GM10847 (cell line): ENCODE data around the gene GFRA4.

Experiments
- POLR2A ChIP-seq: IDR thresholded peaks from 2 replicates; pipeline ENCODE4 v1.6.1; 2011; ENCODE audit not compliant: insufficient read length; ENCODE audit errors: extremely low read depth

Gene GFRA4

DNA sequence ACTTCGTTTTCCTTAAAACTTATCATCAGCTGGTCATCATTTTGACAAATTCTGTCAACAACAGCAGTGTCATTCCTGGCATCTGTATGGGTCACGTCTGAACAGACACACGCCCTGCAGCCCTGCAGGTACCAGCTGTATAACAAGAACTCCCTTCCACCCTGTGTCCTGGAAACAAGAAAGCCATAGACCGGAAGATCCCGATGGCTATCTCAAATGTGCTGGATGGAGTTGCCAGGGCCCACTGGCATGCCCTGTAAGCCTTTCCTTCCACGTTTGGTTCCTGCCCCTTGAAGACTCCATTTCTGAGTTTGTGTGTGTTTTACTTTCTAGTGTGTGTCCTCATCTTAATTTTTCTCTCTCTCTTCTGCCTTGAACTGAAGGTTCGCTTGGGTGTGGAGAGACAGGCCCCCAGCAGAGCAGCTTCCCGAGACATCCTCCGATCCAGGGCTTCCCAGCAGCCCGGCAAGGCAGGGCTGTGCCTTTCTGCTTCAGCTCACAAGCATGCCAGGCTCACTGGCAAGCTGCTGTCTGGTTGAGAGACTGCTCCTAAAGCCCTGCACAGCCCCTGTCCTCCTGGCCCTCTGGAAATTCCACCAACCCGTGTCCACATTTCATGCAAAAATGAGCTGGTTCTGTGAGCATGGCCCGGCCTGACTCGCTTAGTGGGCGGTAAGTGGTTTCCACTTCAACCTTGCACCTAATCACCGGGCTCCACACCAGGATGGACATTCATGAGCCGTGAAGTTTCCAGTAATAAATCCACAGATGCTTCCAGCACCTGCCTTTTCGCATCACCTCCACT is 8.7 kb downstream of the GFRA4 start:
- no peak for TF ChIP-seq POLR2A

DNA sequence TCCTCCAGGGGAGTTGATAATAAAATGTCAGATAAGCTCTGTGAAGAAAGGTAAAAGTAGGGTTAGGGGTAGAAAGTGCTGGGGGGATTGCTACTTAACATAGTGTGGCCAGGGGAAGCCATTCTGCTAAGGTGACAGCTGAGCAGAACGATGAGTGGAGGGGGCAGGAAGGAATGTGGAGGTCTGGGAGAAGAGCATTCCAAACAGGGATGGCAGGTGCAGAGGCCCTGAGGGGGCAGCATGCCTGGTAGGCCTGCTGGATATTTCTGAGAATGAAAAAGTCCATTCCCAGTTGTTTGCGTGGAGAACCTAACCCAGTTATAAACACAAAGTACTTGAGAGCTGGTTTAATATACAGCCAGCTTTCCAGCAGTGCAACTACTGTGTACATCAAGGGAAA is 9.3 kb downstream of the GFRA4 start:
- no peak for TF ChIP-seq POLR2A

DNA sequence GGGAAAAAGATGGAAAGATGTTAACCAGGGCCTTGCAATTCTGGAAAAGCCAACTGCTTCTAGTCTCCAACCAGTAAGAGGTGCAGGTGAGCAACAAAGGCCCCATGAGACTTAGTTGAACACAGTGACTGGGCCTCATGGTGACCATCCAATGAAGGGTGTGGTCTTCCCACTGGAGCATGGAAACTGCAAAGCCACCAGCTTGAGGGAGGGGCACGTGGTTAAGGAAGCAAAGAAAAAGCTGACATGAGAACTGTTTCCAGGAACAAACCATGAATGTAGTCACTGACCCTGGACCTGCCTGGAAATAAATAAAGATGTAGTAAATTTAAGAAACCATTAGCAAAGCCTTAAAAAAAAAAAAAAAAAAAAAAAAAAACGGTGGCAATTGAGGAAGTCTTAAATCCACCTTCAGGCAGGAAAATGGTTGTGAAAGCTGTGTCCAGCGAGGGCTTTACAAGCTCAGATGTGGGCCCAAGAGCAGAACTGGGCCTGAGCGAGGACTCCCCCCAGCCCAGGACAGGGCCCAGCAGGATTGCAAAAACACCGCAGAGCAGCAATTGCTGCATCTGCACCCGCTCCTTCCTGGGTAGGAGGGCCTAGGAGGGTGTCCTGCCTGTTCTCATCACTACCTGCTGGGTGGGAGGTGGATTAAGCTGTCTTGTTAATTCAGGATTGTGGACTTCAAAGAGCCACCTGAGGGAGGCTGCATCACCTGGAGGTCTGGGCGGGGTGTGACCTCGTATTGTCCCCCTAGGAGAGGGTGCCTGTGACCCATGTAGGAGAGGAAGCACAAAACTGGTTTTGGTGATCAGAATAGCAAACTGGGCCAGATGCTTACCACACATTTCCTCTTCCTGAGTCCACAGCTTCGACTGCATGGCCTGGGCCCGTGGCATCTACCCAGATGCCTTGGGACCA is 10.3 kb downstream of the GFRA4 start:
- no peak for TF ChIP-seq POLR2A

DNA sequence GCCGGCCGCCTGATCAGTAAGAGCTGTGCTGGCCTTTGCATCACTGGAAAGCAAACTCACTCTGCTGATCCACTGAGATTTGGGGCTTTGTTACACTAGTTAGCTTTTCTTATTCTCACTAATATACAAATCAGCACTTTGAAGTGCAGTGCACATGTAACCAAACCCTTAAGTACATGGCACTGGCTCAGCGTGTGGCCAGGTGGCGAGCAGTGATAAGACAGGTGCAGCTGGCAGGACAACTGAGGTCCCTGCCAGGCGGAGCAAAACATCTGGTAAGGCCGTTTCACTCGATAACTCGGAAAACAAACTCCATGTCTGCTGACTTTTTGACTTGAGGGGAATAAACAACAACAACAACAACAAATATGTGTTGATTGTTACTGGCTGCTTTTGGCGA is 11.0 kb downstream of the GFRA4 start:
- TF ChIP-seq POLR2A = no peak

DNA sequence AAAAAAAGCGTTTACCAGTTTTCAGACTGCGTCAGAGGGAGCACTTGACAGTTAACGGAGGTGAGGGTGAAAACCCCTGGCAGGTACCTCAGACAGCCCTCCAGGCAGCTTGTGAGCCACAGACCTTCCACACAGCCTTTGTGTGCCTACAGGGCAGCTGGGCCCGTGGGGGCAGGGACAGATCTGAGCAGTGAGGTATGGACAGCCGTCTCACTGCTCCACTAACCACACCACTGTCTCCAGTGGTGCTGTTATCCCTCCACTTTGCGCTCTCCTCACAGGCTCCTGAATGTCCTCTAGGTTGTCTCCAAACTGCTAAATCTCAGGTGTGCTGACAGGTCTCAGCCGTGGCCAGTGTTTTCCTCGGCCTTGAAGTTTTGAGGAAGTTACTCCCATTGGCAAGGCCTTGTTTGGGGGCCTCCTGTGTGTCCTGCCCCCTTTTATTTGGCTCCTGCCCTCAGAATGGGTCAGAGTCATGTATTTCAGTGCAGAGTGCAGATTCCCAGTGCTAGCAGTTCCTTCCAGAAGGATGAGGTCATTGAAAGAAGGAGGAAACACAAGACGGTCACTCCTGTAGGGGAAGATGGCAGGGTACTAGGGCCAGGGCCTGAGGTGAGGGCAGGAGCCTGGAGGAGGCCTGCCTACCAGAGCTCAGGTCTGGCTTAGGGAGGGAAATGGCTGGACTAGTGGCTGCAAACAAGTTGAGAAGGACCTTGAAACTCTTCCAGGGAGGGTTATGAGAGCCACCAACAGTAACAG is 11.8 kb downstream of the GFRA4 start:
- no peak for TF ChIP-seq POLR2A

DNA sequence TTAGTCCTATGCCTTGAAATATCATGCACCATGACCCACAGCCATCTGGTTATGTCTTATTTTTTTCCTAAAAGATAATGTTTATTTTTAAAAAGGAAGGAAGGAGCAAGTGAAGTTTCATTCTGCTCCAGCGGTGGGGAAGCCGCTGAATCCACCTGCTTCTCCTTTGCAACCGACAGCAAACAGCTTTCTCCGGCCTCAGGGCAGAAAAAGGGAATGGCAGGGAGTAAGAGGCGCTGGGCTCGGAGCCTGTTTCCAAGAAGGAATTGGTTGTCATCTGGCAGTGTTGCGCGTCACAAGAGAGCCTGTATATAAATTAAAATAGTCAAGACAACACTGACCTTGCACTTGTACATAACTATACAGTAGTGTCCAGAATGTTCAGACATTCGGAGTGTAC is 14.2 kb downstream of the GFRA4 start:
- TF ChIP-seq POLR2A = no peak

DNA sequence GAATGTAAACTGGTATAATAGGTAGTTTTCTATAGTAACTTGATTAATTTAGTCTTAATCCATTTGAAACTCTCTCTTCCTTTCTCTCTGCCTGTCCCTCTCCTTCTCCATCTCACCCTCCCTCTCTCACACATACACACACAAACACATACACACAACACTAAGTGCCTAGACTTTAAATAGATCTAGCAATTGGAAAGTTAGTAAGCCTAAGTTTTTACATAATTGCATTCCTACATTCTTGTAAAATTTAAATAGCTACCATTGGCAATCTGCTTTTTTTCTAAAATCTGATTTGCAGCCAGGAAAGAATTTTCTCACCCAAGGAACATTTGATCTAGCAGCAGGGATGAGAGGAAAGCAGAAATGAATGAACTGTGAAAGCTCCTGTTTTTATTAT is 15.7 kb downstream of the GFRA4 start:
- TF ChIP-seq POLR2A = no peak

DNA sequence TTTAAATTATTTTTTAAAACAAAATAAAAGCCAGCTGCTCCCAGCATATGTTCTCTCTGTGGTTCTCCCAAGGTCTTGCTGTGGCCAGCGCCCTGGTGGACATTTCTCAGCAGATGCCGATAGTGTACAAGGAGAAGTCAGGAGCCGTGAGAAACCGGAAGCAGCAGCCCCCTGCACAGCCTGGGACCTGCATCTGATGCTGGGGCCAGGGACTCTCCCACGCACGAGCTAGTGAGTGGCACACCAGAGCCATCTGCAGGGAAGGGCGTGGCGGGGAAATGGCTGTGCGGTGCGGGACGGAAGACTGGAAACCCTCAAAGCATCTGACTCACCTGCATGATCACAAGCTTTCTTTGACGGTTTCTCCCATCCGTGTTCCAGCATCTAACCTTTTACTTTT is 16.5 kb downstream of the GFRA4 start:
- no peak for TF ChIP-seq POLR2A

DNA sequence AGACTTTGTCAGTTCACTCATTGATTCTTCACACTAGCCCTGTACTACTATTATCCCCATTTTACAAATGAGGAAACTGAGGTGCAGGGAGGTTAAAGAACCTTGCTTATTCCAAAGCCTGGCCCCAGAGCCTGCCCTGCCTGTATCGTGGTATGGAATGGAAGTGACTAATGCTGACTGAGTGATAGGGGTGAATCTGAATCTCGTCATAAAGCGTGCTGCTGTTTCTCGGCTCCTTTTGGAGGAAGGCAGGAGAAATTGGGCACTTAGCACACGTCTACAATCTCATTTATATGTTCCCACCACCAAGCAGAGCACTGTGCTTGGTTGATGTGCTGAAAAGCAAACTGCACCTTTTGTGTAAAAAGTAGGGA is 17.1 kb downstream of the GFRA4 start:
- TF ChIP-seq POLR2A = no peak

DNA sequence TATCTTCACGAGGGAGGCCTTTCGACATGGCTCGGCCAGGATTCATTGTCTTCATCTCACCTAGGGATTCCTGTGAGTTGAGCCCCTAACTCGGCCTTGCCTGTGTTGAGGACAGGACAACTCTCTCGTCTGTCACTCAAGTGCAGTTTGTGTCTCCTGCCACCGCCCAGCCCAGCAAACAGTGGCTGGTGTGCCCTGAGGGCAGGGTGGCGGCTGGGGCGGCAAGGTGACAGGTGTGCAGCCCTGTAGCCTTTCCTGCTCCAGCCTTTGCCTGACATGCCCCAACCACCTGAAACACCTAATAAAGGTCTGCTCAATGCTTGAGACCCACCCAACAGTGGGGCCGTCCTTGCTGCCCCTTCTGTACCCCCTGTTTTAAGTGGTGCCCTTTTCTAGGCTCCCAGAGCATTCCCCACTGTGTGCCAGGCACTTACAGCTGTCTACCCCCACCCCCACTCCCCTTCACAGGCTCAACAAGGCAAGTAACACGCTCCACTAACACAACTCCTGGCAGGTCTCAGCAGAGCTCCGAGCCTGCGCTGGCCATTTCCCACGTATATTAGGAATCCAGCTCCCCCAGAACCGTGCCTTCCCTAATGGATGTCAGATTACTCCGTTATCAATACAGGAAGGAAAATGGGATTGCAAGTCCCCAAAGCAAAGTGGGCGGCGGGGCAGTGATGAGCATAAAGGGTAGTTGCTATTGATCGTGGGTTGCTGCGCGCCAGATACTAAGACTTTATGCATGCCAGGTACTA is 17.7 kb downstream of the GFRA4 start:
- TF ChIP-seq POLR2A = no peak

DNA sequence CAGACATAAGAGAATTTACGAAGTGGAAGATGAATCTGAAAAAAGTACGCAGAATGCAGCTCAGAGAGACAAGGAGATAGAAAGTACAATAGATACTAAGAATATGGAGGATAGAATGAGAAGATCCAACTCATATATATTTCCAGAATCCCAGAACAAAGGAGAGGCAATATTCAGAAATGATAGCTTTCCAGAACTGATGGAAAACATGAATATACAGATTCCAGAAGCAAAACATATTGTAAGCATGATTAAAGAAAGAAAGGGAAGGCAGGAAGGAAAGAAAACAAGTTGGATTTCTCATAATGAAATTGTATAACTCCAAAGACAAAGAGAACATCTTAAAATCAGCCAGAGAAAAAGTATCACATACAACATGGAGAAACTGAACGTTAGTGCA is 22.9 kb downstream of the GFRA4 start:
- TF ChIP-seq POLR2A = no peak

DNA sequence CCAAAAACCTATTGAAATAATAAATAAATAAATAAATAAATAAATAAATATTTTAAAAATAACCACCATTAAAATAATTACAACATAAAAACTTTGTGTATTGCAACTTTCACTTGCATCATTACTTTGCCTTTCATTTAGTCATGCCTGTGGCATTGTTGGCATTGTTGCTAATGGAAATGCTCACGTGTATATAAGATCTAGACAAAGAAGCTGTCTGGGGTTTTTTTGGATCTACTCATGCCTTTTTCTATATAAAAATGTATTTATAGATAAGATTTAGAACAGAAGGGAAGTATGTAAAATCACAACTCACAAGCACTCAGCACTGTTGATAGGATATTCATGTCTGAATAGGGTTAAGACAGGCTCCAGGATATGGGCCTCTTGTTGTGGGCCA is 27.9 kb downstream of the GFRA4 start:
- TF ChIP-seq POLR2A = no peak

DNA sequence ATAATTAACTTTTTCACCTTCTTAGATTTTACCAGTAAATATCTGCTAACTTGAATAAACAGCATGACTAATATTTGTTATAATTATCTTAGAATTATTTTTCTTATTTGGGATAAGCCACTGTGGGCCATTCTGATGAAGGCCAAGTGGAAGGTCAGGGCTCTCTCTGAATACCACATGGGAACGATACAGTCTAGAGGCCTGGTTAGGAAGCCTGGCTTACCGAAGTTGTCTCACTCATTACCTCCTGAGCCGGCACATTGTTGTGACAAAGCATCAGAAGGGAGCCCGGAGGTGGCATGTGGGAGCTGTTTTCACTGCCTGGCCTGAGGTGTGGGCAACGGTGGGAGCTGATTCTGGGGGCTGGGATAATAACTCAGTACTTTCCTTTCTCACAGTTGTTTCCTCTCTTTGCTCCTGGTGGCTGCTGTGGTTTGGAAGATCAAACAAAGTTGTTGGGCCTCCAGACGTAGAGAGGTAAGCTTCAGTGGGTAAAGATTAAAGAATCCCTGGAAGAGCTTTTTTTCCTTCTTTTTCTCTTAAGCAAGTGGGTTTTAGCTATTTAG is 29.2 kb downstream of the GFRA4 start:
- no peak for TF ChIP-seq POLR2A

DNA sequence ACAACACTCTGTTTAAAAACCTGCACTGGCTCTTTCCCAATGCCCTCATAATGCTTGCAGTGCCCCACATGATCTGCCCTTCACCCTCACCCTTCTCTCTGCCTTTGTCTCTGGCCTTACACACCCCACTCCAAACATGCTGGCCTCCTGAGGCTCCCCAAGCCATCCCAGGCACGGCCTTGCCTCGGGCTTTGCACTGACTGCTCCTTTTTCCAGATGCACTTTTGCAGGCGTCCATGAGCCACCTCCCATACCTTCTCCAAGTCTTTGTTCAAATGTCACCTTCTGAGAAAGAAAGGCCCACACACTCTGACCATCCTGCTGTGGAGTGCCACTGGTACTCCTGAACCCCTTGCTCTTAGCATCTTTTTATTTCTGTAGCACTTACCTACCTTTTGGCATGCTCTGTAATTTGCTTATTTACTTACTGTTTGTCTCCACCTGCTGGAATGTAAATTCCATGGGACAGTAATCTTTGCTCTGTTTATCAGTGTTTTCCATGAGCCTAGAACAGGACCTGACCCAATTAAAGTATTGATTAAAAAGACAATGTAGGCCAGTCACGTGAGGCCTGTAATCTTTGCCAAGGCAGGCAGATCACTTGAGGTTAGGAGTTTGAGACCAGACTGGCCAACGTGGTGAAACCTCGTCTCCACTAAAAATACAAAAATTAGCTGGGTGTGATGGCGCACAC is 30.7 kb downstream of the GFRA4 start:
- no peak for TF ChIP-seq POLR2A
